ENCODE measurements around the gene MEIS1.

Gene MEIS1

GRCh38 chr2:66431846-66432587 lies 2.9 kb upstream of the MEIS1 start:
- DNase-seq, result peak in 1 of 2 experiments; percentile 9

DNA sequence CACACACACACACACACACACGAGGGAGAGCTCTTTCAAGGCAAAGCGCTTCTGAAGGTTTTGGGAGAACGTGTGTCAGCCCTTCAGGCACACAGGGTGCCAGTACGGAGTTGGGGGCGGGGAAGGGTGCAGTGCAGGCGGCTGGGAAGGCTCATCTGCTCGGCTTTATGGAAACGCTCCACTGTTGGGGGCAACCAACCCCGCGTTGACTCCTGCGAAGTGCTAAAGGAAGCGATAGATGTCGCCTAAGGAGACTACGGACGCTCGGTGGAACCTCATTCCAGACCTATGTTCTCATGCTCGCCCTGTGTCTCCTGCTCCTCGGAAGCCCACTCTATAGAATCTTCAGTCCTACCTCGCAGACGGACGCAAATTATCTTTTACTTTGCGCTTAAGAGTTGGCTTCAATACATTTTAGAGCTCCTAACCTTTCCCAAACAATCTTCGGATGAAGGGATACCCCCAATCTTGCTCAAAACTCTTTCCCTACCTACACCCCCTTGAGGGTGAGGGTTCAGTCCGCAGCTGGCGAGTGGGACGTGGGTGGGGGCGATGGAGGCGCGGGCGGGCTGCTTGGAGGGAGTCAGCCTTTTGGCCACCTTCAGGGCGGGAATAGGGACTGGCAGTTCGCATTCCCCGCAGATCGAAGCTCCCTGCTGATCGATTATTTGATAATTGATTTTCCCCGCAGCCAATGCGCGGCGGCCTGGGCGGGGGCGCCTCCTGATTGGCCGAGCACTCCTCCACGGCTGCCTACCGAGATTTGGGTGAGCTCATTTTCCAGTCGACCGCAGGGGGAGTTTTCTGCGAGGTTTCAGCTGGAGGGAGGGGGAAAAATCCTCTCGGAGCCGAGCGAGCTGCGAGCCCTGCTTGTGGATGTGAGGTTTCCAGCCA lies 1.9 kb upstream of the MEIS1 start:
- peak; percentile 80 to 95 for DNase-seq

- DNase-seq, result no peak
Measured at GRCh38 chr2:66433695-66433944, 1.3 kb upstream of the MEIS1 start.

- DNase-seq, result peak; percentile 29 to 63
Measured at GRCh38 chr2:66433945-66434678, 813 bp upstream of the MEIS1 start.

DNA sequence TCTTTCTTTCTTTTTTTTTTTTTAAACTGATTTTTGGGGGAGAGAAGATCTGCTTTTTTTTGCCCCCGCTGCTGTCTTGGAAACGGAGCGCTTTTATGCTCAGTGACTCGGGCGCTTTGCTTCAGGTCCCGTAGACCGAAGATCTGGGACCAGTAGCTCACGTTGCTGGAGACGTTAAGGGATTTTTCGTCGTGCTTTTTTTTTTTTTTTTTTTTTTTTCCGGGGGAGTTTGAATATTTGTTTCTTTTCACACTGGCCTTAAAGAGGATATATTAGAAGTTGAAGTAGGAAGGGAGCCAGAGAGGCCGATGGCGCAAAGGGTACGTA lies 587 bp downstream of the MEIS1 start:
- DNase-seq, result no peak

DNA sequence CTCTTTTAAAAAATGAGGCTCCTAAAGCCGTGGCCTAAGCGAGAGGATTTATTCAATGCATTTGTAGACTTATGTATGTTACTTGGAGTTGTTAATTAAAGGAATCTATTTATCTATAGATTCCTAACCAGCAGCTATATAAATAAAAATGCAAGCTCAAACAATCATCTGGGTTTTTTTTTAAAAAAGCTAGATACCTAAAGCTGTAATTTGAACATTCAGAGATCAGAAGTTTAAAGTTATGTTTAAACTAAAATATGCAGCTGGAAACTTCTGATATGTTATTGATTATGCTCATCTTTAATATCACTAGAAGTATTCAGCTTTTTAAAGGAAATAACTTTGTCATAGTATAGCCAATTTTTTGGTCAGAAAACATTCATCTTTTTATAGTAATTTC lies 1.0 kb downstream of the MEIS1 start:
- DNase-seq, result no peak

DNA sequence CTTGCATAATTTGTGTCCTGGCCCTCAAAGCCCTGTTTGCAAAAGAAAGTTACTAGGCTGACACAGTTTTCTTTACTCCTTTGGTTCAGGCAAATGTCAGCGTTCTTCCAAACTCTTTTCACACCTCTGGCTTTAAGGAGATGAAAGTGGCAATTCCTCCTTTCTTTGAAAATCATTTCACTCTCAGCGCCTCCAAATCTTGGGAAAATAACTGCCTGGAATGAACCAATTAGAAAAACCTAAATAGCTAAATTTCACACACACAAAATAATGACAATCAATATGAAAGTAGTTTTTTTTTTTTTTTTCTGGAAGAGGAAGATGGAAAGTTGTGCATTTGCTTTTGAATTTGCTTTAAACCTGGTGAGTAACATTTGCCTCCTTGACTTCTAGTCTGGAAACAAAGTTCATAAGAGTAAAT lies 1.7 kb downstream of the MEIS1 start:
- no peak for DNase-seq

- DNase-seq, result no peak
Measured at GRCh38 chr2:66437109-66437690, 2.3 kb downstream of the MEIS1 start.

DNA sequence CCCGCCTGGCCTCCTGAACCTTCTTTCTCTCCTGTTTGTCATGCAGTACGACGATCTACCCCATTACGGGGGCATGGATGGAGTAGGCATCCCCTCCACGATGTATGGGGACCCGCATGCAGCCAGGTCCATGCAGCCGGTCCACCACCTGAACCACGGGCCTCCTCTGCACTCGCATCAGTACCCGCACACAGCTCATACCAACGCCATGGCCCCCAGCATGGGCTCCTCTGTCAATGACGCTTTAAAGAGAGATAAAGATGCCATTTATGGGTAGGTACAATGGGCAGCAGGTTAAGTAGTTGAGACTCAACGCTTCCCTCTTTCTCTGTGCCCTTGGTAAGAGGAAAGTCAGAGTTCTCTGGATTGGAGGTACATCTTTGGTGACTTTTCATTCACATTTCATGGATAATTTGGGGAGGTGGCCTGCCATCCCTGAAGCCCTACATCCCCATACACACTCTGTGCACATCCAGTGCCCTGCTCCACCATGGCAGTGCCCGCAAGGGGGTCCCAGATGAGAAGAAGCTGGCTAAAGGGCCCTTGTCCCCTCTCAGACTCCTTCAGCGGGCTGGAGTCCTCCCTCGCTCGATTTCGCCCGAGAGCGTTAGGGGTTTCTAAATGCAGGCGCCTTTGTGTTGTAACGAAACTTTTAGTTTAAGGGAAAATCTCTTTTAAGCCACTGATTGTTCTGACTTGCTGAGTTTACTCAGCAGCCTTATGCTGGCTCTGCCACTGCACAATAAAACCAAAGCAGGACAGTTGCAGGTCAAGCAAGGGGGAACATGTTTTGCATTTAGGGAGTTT lies 3.0 kb downstream of the MEIS1 start:
- DNase-seq, result no peak

DNA sequence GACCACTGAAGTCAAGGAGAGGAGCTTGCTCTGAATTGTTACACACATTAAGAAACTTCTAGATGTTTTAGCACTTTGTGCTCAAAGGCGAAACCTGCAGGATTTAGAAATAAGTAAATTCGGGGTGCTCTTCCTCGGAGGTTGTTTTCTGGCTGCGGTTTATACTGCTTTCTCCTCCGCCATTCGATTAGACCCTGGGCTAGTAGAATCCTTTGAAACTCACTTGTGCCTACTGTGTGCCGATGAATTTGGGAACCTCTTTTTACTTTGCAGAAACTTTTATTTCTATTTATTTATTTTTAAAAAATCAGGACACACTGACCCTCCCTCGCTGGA lies 3.5 kb downstream of the MEIS1 start:
- no peak for DNase-seq

GRCh38 chr2:66438891-66439811 lies 4.2 kb downstream of the MEIS1 start:
- DNase-seq, result no peak

DNA sequence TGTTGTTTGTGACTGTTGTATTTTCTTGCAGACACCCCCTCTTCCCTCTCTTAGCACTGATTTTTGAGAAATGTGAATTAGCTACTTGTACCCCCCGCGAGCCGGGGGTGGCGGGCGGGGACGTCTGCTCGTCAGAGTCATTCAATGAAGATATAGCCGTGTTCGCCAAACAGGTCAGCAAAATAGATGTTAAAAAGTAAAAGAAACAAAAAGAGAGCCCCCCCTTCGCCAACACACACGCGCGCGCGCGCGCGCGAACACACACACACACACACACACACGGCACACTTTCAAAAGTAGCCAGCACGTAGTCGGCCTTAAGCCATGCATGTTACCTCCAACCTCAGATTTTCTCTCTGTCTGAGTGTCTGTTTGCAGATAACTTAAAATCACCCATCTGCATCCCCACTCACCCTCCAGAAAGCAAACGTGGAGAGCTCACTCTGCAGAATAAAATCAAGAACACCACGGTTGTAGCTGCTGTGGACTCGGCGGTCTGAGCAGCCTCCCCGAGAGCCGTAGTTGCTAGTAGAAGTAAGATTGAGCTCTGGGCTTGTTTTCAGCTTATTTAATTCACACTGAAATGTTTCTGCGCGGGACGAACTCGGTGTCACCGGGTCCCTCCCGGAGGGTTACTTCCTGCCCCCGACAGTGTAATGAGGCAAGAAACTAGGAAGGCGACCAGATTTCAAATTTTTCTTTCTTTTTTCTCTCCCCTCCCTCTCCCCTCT lies 5.1 kb downstream of the MEIS1 start:
- no peak for DNase-seq

- DNase-seq, result no peak
Measured at GRCh38 chr2:66440708-66441497, 6.0 kb downstream of the MEIS1 start.

DNA sequence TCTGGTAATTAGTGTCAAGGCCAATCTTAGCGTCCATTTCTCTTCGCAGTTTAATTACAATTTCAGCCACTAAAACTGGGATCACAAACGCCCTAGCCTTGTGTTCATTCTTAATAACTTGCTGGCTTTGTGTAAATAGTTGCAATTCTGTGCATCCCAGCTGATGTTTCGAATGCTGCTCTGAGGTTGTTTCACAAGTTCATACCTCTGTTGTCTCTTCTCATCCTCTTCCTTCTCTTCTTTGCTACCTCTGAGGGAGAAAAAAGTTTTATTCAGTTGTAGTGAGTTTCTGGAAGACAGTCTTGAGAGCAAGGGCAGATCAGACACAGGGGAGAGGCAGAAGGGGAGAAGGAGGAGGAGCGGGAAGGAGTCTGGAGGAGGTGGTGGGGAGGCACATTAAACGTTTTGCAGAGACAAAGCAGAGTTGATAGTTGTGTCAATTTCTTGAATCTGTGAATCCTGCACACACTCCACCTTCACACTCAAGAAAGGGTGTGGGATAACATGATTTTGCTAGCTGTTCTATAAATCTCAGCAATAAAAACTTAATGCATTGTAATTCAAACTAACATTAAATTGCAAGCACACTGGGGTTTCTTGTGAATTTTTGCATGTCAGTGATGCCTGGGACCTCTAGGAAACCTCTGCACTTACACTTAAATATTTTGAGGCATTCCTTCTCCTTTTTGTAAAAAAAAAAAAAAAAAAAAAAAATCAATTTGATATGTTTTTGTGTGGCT lies 6.8 kb downstream of the MEIS1 start:
- DNase-seq, result no peak

- DNase-seq, result no peak
Measured at GRCh38 chr2:66442516-66443185, 7.7 kb downstream of the MEIS1 start.

DNA sequence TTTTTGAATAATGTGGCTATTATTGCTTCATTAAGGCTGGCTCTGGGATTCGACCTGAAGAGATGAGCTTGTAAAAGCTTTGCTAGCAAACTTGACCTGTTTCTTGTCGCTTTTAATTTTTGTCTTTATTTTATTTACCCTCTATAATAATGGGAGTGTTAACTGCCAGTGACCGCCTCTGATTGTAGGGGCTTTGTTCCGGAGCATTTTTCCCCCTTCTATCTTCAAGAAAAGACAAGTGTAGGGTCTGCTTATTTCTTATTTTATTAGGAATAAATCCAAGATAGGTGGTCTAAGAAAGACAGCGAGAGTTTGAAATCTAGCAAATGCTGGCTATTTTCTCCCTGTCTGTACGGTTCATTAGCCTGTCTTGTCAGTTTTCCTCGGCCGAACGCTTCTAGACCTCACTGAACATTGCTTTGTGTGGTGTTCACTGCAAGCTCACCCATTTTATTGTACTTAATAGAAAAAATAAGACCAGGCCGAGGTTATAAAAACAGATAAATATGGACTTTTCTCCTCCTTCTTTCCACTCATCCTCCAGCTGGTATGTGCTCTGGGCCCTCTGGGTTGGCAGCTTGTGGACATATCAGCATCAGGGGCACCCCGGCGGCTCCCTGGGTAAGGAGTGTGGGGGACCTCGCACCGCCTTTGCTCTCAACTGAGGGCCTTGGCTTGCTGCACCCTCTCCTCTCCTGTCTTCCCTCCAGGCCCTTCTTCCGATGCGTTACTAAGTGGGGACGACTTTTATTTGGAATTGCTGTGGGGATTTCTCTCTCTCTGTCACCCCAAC lies 8.5 kb downstream of the MEIS1 start:
- DNase-seq, result no peak

DNA sequence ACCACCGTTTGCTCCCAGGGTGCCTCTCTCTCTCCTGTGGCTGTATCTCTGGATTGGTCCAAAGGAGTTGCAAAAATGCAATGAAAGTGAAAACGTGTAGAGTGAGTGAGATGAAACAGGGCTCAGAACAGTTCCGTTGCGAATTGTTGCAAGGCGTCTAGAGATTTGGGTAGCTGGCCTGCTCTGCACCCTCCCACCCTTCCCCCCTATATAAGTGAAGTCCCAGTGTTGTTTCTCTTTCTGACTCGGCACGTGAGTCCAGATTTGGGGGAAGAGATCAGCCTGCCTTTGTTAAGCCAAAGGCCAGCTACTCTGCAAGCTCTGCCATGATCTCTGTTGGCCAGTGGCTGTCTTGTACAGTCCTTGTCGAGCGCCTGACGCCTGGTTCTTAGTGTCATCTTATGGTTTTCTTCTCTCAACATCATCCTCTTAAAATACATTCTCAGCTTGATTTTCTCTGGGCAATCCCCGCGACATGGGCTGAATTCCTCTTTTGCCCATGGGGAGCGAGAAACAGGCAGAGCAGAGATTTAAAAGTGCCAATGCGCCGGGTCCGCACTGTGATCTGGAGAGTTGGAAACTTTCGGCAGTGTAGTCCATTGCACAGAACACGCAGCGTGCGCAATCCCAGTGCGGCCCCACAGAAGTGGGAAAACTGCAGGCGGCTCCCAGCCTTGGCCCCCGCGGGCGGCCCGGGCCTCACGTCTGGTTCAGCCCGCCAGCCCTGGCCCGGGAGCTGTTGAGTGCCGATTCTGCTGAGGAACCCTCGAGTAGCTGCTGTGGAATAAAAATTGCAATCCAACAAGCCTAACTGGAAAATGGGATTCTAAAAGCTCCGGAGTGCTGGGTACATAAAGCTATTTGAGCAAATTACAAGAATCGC lies 9.3 kb downstream of the MEIS1 start:
- DNase-seq, result no peak

Data from NCI-H524 (cell line).